Measurements from ENCODE around the gene ZIC2. TPM values are rescaled to one million over a fixed set of nuclear protein-coding genes. Genes with fewer than 3 reads are reported as not detected.
A peak's percentile ranks its signal among the peaks of the same experiment; 100 is the strongest.
"Not testable (repeated sequence)": the region's sequence is repeated elsewhere in the genome, so short reads cannot be mapped to it uniquely, and the experiment has no call there.

The ZIC2 gene
- 0.05 and 0.44 TPM in 2 replicates for total RNA-seq (2014; rRNA removed; shearing (Covaris generic))

DNA sequence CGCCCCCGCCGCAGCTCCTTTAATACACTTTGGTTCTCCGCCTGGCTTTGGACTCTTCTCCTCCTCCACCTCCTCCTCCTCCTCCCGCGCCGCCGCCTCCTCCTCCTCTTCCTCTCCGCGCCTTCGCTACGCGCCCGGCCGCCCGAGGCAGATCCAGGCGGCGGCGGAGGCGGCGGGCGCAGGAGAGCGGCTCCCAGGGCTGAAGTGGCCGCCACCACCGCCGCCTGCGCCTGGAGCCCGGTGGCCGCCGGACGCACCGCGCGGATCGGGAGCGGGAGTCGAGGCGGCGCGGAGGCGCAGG, at the start of gene ZIC2:
ZIC2 (plus strand) TSS at position 50 of the 301 bp plus-strand sequence. CDS start 281 bp downstream, outside the sequence.
- no peak for DNase-seq (ENCODE audit: low read depth)

DNA sequence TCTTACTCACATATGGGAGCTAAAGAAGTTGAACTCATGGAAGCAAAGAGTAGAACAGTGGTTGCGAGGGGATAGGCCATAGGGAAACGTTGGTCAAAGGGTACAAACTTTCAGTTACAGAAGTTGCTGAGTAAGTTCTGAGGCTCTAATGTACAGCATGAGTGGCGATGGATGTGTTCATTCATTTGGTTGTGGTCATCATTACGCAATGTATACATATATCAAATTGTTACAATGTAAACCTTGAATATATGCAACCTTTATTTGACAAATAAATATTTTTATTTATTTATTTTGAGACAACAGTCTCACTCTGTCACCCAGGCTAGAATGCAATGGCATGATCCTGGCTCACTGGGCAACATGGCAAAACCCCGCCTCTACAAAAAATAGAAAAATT, 48.7 kb upstream of the ZIC2 start:
- no peak for DNase-seq (ENCODE audit: low read depth)

DNA sequence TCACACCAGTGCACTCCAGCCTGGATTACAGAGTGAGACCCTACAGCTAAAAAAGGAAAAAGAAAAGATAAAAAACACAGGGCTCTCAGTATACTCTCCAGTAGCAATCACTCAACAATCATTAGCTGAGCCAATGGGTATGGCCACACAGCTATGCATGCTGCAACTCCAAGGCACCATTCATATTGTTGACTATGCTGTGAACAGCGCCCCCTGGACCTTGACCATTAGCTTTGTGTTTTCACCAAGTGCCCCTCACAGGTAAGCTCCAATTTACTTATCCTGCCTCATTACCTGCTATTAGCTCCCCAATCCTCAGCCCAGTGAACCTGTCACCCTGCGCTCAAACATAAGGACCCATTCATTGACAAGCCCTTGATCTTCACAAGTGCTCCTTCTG, 45.8 kb upstream of the ZIC2 start:
- no peak for DNase-seq (ENCODE audit: low read depth)

DNA sequence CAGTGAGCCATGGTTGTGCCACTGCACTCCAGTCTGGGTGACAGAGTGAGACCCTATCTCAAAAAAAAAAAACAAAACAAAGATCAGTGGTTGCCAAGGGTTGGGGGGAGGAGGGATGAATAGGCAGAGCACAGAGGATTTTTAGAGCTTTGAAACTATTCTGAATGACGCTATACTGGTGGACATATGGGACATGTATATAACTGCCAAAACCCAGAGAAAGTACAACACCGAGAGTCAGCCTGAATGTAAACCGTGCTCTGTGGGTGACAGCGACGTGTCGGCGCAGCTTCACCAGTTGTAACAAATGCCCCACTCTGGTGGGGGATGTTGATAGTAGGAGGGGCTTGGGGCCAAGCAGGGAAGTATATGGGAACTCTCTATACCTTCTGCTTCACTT, 42.9 kb upstream of the ZIC2 start:
- DNase-seq (ENCODE audit: low read depth), result no peak

DNA sequence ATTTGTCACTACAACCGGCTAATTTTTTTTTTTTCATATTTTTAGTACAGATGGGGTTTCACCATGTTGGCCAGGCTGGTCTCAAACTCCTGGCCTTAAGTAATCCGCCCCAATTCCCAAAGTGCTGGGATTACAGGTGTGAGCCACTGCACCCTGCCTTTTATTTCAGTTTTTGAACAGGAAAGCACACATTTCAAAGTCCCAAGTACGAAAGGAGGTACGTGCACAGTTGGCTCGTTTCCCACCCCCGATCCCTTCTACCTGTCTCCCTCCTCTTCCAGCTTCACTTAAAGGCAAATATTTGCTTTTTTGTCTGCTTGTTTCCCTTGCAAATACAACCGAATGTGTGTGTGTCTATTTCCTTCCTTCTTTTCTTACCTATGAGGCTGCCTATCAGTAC, 40.5 kb upstream of the ZIC2 start:
- no peak for DNase-seq (ENCODE audit: low read depth)

DNA sequence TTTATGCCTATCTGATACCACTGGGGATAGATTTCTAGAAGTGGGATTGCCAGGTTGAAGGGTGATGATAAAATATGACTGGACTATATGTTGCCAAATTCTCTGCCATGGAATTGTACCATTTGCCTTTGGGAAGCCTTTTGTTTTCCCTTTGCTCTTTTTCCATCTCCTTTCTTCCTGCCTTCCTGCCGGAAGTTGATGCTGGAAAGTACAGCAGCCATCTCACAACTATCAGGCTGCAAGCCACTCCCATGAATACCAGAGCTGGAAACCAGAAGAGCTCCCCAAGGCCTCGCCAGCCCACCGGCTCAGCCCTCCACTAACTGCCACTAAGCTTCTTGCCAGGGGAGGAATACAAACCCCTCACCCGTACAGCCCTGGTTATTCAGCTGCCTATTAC, 39.7 kb upstream of the ZIC2 start:
- DNase-seq (ENCODE audit: low read depth), result no peak

DNA sequence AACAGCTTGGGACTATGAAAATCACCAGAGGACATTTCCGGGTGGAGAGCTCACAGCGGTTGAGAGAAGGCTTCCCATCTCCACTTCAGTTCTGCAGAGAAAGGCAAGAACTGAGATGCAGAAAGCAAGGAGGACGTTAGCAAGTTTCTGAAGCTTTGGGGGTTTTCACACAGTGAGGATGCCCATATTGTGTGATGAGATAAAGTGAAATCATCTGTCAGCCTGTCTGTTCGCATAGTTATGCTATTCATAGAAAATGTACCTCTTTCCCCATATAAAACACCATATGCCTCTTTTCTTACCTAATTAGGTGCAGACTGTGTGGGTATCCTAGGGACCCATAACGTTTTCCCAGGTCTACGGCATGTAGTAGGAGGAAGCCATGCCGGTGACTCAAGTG, 37.5 kb upstream of the ZIC2 start:
- DNase-seq (ENCODE audit: low read depth), result no peak

DNA sequence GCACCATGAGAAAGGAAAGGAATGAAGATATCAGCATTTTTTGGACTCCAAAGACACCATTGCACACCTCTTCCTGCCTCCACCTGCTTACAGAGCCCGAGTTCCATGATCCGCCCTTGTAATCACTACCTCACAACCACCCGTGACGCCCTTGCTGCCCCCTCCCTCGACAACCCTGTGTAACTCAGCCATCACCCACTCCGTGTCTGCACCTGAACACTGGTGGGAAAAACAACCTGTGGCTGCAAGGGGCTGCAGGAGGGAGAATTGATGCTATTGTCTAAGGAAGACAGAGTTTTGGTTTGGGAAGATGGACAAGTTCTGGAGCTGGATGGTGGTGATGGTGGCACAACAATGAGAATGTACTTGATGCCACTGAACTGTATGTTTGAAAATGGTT, 37.0 kb upstream of the ZIC2 start:
- no peak for DNase-seq (ENCODE audit: low read depth)

DNA sequence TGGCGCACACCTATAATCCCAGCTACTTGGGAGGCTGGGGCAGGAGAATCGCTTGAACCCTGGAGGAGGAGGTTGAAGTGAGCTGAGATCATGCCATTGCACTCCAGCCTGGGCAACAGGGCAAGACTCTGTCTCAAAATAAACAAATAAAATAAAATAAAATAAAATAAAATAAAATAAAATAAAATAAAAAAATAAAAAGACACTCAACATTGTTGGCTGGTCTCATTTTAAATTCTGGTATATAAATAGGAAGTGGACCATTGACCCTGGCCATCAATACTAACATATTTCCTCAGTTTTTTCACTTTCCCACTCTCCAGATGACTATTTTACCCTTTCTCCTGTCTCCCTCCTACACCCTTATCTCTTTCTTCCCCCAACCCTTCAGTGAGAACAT, 36.1 kb upstream of the ZIC2 start:
- not testable (repeated sequence) for DNase-seq (ENCODE audit: low read depth)

DNA sequence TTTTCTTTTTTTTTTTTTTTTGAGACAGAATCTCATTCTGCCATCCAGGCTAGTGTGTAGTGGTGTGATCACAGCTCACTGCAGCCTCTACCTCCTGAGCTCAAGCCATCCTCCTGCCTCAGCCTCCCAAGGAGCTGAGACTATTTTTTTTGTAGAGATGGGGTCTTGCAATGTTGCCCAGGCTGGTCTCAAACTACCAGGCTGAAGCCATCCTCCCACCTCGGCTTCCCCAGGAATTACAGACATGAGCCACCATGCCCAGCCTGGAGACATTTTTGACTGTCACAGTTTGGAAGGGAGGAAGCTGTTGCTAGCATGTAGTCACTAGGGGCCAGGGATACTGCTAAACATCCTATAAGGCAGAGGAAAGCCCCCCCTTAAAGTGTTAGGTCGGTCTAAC, 33.9 kb upstream of the ZIC2 start:
- DNase-seq (ENCODE audit: low read depth), result no peak

DNA sequence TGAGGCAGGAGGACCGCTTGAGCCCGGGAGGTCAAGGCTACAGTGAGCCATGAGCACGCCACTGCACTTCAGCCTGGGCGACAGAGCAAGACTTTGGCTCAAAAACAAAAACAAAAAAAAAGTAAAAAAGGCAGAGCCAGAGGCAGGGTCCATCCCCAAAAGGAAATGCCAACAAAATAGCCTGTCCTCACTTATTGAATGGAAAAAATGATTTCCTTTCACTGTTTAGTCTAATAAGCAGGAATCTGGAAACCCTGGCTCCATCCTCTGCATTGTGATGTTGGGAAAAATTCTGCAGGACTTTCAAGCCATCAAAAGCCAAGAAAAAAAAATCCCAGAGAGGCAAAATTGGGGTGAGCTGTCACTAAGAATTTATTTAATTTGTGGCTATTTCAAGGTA, 33.2 kb upstream of the ZIC2 start:
- no peak for DNase-seq (ENCODE audit: low read depth)

DNA sequence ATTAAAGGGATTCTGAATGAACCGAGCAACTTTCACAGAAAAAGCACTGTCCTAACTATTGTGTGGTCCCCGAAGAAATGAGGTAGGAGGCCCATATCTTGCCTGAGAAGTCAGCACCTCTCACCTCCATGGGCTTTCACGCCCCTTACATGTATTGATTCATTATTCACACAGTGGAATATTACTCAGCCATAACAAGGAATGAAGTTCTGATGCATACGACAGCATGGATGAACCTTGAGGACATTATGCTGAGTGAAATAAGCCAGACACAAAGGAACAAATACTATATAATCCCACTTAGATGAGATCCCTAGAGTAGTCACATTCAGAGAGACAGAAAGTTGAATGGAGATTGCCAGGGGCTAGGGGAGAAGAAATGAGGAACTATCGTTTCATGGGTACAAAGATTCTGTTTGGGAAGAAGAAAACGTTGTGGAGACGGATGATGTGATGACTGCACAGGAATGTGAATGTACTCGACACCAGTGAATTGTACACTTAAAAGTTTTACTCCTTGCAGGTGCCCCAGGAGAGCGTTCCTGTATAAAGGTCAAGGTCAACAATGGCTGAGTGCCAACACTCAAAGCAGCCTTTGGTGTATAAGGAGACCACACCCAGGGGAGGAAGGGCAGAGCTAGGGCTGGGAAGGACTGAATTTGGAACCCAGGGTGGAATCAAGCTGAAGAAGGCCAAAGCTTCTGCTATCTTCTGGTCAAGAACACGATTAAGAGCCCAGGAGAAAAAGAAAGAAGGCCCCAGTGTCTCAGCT, 32.5 kb upstream of the ZIC2 start:
- no peak for DNase-seq (ENCODE audit: low read depth)

DNA sequence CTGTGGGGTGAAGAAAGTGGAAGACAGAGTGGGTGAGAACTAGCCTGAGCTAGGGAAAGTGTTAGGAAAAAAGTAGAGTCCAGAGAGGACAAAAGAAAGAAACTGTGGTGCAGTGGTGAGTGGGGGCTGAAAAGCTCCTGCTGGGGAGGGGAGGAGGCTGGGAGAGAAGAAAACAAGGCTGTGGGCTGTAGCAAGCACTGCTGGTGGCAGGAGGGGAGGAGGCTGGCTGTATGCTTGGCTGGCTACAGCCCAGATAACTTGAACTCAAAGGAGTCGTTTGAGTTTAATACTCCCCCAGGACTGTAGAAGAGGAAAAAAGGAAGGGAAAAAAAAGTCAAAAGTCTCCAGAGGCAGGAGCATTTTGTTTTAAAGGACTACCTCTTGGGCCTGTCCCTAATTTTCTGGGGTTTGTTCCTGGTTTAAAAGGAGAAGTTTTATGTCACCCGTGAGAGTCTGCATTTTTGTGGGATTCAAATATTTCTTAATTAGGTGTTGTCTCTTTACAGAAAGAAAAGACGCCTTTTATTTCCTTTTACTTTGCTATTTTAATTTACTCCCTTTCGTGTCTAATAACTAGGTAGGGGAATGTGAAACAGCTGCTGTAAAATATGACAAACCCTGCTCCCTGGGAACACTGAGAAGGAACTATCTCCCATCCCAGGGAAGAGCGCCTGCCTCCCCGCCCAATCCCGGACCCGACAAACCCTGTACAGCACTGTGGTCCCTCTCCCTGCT, 31.7 kb upstream of the ZIC2 start:
- no peak for DNase-seq (ENCODE audit: low read depth)

DNA sequence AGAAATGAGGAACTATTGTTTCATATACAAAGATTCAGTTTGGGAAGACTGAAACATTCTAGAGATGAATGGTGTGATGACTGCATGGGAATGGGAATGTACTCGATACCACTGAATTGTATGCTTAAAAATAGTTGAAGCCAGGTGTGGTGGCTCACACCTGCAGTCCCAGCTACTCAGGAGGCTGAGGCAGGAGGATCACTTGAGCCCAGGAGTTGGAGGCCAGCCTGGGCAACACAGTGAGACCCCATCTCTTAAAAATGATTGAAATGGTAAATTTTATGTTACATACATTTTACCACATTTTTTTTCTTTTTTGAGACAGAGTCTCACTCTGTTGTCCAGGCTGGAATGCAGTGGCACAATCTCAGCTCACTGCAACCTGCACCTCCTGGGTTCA, 29.9 kb upstream of the ZIC2 start:
- DNase-seq (ENCODE audit: low read depth), result not testable (repeated sequence)

DNA sequence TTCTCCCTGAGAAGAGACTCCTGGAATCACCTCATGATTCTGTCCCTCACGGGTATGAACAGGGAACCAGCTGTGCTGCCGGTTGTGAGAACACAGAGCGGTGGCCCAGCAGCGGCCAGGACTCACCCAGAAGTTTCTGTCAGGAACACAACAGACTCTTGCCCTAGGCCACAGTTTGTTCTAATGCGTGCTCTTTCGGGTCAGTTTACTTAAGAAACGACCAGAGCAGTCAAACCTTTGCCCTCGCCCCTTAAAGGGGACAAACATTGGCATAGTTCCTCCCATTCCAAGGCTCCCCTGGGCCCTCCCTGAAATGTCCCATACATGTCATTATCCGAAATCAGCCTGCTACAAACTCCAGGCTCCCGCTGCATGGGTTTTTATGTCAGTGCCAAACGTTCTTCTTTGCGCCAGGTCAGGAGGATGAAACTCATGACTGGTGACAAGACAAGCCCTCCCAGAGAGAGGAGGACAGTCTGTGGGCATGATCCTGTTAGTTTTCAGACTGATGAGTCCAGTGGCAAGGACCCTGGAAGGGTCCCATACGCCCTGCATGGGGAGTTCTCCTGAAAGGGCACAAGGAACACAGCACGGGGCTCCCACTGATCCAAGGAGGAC, 28.3 kb upstream of the ZIC2 start:
- DNase-seq (ENCODE audit: low read depth), result no peak

DNA sequence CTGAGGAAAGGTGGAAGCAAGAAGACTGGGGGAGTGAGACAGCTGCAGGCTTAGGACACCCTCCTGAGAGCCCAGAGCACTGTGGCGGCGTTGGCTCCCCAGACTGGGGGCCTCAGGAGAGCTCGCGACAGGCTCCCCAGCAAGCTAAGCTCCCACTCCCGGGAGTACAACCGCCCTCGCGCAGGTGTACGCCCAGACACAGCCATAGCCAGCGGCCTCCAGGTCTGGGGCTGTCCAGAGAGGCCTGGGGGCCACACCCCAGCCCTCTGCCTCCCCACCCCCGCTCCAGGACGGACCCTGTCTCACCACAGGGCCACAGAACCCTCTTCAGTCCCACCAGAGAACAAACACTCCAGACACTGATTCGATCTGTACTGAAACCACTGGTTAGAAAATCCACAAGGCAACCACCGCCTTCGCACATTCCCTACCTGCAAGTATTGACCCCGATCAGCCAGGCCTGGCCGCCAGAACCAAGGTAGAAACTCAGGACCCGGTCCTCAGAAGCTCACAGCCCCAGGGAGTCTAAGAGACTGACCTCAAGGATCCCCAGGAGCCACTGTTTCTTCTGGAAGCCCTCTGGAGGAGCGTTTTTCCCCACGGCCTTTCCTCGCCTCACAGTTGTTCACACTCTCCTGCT, 26.4 kb upstream of the ZIC2 start:
- no peak for DNase-seq (ENCODE audit: low read depth)

DNA sequence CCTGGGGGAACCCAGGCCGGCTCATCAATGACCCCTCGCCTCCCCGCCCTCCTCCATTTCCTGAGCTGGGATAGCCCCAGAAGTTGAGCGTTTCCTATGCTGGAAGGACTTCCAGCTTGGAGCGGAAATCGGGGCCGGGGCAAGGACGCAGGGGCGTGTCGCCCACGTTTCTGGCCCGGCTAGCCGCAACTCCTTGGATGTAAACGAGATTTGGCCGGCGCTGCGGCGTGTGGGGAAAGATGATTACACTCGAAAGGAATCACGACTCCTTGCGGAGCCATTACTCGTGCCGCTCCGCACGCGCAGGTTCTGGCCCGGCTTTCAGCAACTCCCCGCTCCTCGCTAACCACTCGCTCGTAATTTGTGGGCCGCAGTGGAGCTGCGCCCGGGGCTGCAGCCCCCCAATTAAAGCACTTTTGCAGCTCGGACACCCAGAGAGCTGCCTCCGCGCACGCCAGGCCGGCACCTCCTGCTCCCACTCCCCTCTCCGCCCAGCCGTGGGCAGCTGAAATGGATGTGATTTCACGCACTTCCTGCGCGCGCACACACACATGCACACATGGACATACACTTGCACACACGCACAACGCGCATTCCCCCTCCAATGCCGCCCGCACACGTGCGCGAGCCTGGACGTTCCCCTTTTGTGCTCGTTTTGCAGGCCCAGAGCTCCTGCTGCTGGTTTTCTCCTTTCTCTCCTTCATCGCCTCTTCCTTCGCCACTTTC, 25.7 kb upstream of the ZIC2 start:
- peak; percentile 39 for DNase-seq (ENCODE audit: low read depth)

DNA sequence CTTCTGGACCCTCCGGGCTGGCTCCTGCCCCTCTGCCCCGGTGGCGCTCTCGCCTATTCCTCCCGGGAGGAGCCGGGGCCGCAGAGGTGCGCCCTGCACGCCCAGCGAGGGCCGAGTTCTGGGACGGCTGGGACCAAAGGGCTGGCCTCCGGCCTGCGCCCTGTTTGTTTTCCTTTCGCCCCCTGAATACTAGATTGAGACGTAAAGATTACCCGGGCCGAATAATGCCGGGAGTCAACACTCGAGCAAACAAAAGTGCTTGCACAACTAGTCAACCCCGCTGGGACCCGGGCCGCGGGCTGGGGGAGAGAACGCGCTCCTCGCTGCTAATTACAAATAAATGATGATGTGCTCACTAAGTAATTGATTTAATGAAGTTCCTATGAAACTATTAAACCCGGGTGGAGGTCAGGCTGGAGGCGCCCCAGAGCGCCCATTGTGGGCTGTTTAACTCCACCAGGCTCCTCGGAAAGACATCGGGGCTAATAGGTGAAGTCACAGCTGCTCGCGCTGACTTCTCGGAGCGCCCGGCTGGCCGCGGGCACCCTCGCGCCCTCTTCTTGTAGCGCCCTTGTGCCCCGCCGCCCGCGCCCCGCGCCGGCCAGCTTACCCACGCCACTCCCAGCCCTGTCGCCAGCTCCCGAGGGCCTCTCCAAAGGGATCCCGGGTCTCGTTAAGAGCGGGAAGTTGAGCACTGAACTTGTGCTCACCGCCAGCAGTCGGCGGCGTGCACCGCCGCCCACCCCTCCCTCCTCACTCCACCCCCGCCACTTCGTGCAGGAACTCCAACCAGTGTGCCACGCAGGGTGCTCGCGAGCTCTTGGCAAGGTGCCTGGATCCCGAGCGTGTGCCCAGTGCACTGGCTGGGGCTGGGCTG, 24.9 kb upstream of the ZIC2 start:
- DNase-seq (ENCODE audit: low read depth), result no peak

DNA sequence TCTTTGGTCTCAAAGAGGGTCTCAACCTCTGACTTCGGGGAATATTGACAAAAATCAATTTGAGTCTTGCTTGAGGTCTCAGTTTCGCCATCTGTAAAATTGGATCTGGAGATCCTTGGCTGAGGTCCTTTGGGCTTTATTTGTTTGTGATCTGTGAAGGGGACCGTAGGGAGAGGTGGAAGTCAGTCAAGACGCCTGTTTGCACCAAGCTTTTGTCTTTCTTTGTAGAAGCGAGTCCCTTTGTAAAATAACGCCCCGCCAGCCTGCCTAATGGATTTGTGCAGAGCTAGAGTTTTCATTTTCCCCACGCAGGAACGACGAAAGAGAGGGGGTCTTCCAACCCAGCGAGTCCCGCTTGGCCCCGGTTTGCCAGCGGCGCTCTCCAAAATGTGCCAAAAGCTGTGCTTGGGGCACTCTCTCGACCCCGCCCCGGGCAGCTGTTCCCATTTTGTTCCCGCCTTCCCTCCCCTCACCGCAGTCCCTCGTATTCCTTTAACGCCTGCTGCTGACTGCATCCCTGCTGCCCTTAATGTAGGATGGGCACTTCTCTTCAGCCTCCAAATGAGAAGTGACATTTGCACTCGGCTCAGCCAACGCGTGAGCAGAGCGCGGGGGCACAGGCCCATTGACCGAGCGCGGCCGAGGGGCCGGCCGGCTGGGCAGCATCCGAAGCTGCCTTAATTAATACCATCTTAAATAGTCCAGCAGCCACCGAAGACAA, 23.0 kb upstream of the ZIC2 start:
- no peak for DNase-seq (ENCODE audit: low read depth)

DNA sequence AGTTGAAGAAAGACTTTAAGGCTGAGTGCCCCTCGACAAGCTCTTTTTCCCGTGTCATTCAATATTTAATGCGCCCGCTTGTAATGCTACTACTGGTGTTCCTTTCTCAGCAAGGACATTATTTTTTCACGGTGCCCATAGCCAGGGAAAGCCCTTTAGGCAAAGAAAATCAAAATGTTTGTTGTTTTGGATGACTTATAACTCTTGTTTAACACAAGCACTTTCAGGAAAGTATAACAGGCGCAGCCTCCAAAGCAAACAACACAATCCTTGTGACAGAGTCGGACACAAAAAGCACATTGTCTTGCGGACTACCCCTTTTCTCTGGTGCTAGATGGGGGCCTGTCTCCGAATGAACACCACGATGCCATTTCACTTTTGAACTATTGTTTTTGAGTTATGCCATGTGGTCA, 22.5 kb upstream of the ZIC2 start:
- DNase-seq (ENCODE audit: low read depth), result no peak
